ENCODE results near the gene PSMC6. TPM values are rescaled to one million over a fixed set of nuclear protein-coding genes. Genes with fewer than 3 reads are reported as not detected.

Gene PSMC6
- total RNA-seq, result 100 to 1,000 TPM in 3 of 9 donors, 10 to 100 TPM in 6; 50.6 to 235 (median 84.9) TPM
- 100 to 1,000 TPM in 2 of 3 donors, 10 to 100 TPM in 1; 55.2 to 226 (median 133) TPM for polyA plus RNA-seq
- long read RNA-seq, donor 1, transcript PSMC6-201 (14 exons, 2,188 nt), result major isoform, 49 of 61 reads
- long read RNA-seq, donor 1, partial matches to known transcripts, result 0 of 61 reads
- long read RNA-seq, donor 1, other reads (novel, unspliced or antisense), result 6 of 61 reads
- long read RNA-seq, donor 2, transcript PSMC6-201 (14 exons, 2,188 nt), result major isoform, 33 of 40 reads
- long read RNA-seq, donor 2, transcript PSMC6-217 (2 exons, 611 nt), result minor isoform, 6 of 40 reads
- long read RNA-seq, donor 2, partial matches to known transcripts, result 0 of 40 reads
- long read RNA-seq, donor 2, other reads (novel, unspliced or antisense), result 0 of 40 reads
- long read RNA-seq, donor 3, transcript PSMC6-201 (14 exons, 2,188 nt), result major isoform, 41 of 52 reads
- long read RNA-seq, donor 3, partial matches to known transcripts, result 0 of 52 reads
- long read RNA-seq, donor 3, other reads (novel, unspliced or antisense), result 5 of 52 reads
- long read RNA-seq, donor 4, transcript PSMC6-201 (14 exons, 2,188 nt), result major isoform, 92 of 103 reads
- long read RNA-seq, donor 4, partial matches to known transcripts, result 4 of 103 reads
- long read RNA-seq, donor 4, other reads (novel, unspliced or antisense), result 6 of 103 reads
- long read RNA-seq, donor 5, transcript PSMC6-201 (14 exons, 2,188 nt), result major isoform, 97 of 108 reads
- long read RNA-seq, donor 5, partial matches to known transcripts, result 2 of 108 reads
- long read RNA-seq, donor 5, other reads (novel, unspliced or antisense), result 9 of 108 reads
- long read RNA-seq, donor 6, transcript PSMC6-201 (14 exons, 2,188 nt), result major isoform, 71 of 83 reads
- long read RNA-seq, donor 6, partial matches to known transcripts, result 3 of 83 reads
- long read RNA-seq, donor 6, other reads (novel, unspliced or antisense), result 7 of 83 reads
- long read RNA-seq, donor 7, transcript PSMC6-201 (14 exons, 2,188 nt), result major isoform, 22 of 28 reads
- long read RNA-seq, donor 7, partial matches to known transcripts, result 0 of 28 reads
- long read RNA-seq, donor 7, other reads (novel, unspliced or antisense), result 0 of 28 reads
- long read RNA-seq, donor 8, transcript PSMC6-201 (14 exons, 2,188 nt), result major isoform, 71 of 87 reads
- long read RNA-seq, donor 8, partial matches to known transcripts, result 11 of 87 reads
- long read RNA-seq, donor 8, other reads (novel, unspliced or antisense), result 0 of 87 reads
- long read RNA-seq, donor 9, transcript PSMC6-201 (14 exons, 2,188 nt), result major isoform, 47 of 56 reads
- long read RNA-seq, donor 9, transcript PSMC6-217 (2 exons, 611 nt), result minor isoform, 6 of 56 reads
- long read RNA-seq, donor 9, partial matches to known transcripts, result 0 of 56 reads
- long read RNA-seq, donor 9, other reads (novel, unspliced or antisense), result 0 of 56 reads
- long read RNA-seq, donor 10, transcript PSMC6-201 (14 exons, 2,188 nt), result major isoform, 16 of 24 reads
- long read RNA-seq, donor 10, partial matches to known transcripts, result 5 of 24 reads
- long read RNA-seq, donor 10, other reads (novel, unspliced or antisense), result 0 of 24 reads

GRCh38 chr14:52706724-52707706 lies at the start of gene PSMC6:
TSS of gene PSMC6 (plus strand) at chr14:52707200. CDS start at chr14:52707220, 20 bp downstream.
- peaks cover 7 to 38% of the 10 kb centered on the region in 2 donors for H3K4me1 ChIP-seq (replicated peaks in 1 of 2)

GRCh38 chr14:52660325-52660724 lies 46.7 kb upstream of the PSMC6 start:
- no peak for DNase-seq
- intact Hi-C loops (cut with DNase I), result no loop called here
- no peak for TF ChIP-seq POLR2A (IDR thresholded peaks at IDR 0.05)
- no peak for TF ChIP-seq CTCF (IDR thresholded peaks at IDR 0.05)
- no peak overlapping the region for H3K4me3 ChIP-seq
- H3K36me3 ChIP-seq (replicated peaks in 1 of 2), result no peaks in the 10 kb centered on the region
- H3K9me3 ChIP-seq (replicated peaks in 1 of 3), result no peaks in the 10 kb centered on the region
- no peaks in the 10 kb centered on the region for H3K4me1 ChIP-seq (replicated peaks in 1 of 2)
- no peak overlapping the region for H3K27ac ChIP-seq
- no peaks in the 10 kb centered on the region for H3K27me3 ChIP-seq

More at GRCh38 chr14:52706724-52707706, at the start of gene PSMC6:
- intact Hi-C loops (cut with DNase I), result no loop called here
- DNase-seq, result peak; percentile 95 to 98 (median 97)
- TF ChIP-seq POLR2A (IDR thresholded peaks at IDR 0.05) (peak; percentile 37 to 78), CTCF (IDR thresholded peaks at IDR 0.05) (no peak)
- H3K27ac ChIP-seq, result peak within 1 kb of the TSS; percentile 83 to 96 (median 87)
- H3K4me3 ChIP-seq, result peak within 1 kb of the TSS; percentile 3 to 90 (median 66)
- 0 to 1% (median 1%) methylated on average over 18 to 43 of the region's 43 CpGs for WGBS, 4 donors
- peaks cover 0 to 28% of the 10 kb centered on the region in 2 donors for H3K36me3 ChIP-seq (replicated peaks in 1 of 2)
- no peaks in the 10 kb centered on the region for H3K27me3 ChIP-seq
- H3K9me3 ChIP-seq (replicated peaks in 1 of 3), result no peaks in the 10 kb centered on the region

- no peaks in the 10 kb centered on the region for H3K36me3 ChIP-seq (replicated peaks in 1 of 2)
- intact Hi-C loops (cut with DNase I), result no loop called here
- no peaks in the 10 kb centered on the region for H3K4me1 ChIP-seq (replicated peaks in 1 of 2)
- no peak overlapping the region for H3K4me3 ChIP-seq
- WGBS, 4 donors, result 83 to 100% (median 90%) methylated on average over 1 of the region's 1 CpG
- no peaks in the 10 kb centered on the region for H3K27me3 ChIP-seq
- TF ChIP-seq POLR2A (IDR thresholded peaks at IDR 0.05) (no peak), CTCF (IDR thresholded peaks at IDR 0.05) (no peak)
- no peak for DNase-seq
- no peak overlapping the region for H3K27ac ChIP-seq
- H3K9me3 ChIP-seq (replicated peaks in 1 of 3), result no peaks in the 10 kb centered on the region
Observed at GRCh38 chr14:52660832-52661231, 46.2 kb upstream of the PSMC6 start.
